HG03342 (cell line): Measurements from ENCODE around the gene MYH7.

Experiments
- ATAC-seq: cut with Tn5 transposase; IDR thresholded peaks from one replicate; pipeline ENCODE4 v1.9.1; 2021; ENCODE audit warnings: mild to moderate bottlenecking, moderate library complexity; ENCODE audit not compliant: unreplicated experiment

MYH7 gene

DNA sequence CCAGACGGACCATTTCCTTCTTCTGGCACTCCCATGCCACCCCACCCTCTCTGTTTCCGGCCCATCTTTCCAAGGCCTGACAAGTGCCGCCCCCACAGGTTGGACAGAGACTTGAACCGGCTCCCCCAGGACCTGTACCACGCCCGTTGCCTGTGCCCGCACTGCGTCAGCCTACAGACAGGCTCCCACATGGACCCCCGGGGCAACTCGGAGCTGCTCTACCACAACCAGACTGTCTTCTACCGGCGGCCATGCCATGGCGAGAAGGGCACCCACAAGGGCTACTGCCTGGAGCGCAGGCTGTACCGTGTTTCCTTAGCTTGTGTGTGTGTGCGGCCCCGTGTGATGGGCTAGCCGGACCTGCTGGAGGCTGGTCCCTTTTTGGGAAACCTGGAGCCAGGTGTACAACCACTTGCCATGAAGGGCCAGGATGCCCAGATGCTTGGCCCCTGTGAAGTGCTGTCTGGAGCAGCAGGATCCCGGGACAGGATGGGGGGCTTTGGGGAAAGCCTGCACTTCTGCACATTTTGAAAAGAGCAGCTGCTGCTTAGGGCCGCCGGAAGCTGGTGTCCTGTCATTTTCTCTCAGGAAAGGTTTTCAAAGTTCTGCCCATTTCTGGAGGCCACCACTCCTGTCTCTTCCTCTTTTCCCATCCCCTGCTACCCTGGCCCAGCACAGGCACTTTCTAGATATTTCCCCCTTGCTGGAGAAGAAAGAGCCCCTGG, 59.8 kb downstream of the MYH7 start:
- no peak for ATAC-seq

- no peak for ATAC-seq
Observed at GRCh38 chr14:23373041-23373440, 62.4 kb downstream of the MYH7 start.

- ATAC-seq: no peak
Observed at GRCh38 chr14:23372509-23372908, 63.0 kb downstream of the MYH7 start, which contains the start of gene IL25. Gene IL25, plus strand, starts transcription at chr14:23372809.

GRCh38 chr14:23371865-23372264, 63.6 kb downstream of the MYH7 start:
- ATAC-seq: no peak

- ATAC-seq: no peak
Observed at GRCh38 chr14:23370221-23370620, 65.2 kb downstream of the MYH7 start.

GRCh38 chr14:23366426-23366921, 69.0 kb downstream of the MYH7 start:
- ATAC-seq: no peak

- no peak for ATAC-seq
Observed at GRCh38 chr14:23365732-23366425, 69.6 kb downstream of the MYH7 start.

DNA sequence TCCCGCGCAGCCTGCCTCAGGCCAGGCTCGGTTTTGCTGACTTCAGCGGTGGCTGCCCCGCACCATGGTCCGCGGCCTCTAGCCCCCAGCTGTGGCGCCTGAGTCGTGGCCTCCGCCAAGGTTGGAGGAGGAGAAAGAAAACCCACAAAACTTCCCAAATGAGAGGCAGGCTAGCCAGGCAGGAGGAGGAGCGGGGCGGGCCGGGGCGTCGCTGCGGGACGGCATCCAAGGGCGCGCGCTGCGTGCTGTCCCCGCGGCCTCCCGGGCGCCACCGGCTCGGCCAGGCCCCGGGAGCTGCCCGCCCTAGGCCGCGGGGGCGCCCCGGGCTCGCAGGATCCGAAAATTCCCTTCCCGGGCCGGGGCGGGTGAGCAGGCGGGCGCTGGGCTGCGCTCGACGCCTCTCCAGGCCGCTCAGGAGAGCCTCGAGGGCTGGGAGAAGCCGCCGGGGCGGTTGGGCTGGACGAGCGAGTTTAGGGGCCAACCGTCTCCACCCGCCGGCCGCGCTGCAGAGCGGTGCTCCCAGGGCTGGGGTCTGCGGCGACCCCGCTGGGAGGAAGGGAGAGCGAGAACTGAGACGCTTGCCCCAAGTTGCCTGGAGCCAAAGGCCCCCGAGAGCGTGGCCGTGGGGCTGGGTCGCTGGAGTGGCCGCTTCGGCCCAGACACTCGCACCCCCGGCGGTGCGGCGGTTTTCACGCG, 70.3 kb downstream of the MYH7 start, which contains the start of gene EFS:
Gene EFS, minus strand, starts transcription at position 137 of the 696 bp plus-strand sequence. CDS start 147 bp downstream, outside the sequence.
- ATAC-seq: no peak

DNA sequence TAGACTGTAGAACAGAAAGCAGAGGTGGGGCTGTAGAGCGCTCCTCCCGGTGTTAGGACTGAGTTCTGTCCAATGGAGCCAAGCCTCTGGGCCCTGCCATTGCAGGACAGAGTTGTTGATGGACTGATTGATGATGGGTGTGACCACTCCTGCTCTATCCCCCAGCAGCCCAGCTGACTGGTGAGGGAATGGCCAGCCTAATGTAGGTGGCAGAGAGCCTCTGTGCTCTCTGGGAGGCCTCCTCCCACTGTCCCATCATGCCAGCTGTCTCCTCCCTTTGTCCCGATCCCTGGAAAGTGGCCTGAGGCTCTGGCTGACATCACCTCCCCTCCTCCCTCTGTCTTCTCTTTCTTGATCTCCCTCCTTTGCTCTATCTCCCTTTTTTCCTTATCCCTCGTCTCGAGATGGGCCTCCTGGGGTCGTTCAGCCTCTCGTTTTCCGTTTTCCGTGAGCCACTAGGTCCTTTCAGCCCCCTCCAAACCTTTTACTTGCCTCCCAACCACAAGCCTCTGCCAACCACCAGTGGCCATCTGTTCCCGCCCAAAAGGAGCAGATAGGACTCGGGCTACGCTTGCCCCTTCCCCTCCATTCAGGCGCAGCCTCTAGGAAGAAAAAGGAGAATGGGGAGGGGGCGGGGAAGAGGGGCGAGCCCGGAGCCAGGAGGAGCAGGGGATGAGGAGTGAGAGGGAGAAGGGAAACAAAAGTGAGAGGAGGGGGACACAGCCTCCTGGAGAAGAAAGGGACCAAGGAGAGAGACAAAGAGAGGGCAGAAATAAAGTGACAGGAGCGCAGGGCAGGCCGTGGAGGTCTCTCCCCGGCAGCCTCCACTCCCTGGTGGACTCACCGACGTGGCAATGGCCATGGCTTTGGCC, 71.1 kb downstream of the MYH7 start:
- ATAC-seq: no peak
